HPDE6-E6E7 (cell line): ENCODE data around the gene TMEM37.
A peak's percentile ranks its signal among the peaks of the same experiment; 100 is the strongest.
"Not testable (repeated sequence)": the region's sequence is repeated elsewhere in the genome, so short reads cannot be mapped to it uniquely, and the experiment has no call there.

Source experiments
- DNase-seq: peaks from one replicate; pipeline ENCODE4 v3.0.0; 2011; ENCODE audit warnings: missing footprints; ENCODE audit errors: extremely low spot score

The TMEM37 gene, protein sequence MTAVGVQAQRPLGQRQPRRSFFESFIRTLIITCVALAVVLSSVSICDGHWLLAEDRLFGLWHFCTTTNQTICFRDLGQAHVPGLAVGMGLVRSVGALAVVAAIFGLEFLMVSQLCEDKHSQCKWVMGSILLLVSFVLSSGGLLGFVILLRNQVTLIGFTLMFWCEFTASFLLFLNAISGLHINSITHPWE

DNA sequence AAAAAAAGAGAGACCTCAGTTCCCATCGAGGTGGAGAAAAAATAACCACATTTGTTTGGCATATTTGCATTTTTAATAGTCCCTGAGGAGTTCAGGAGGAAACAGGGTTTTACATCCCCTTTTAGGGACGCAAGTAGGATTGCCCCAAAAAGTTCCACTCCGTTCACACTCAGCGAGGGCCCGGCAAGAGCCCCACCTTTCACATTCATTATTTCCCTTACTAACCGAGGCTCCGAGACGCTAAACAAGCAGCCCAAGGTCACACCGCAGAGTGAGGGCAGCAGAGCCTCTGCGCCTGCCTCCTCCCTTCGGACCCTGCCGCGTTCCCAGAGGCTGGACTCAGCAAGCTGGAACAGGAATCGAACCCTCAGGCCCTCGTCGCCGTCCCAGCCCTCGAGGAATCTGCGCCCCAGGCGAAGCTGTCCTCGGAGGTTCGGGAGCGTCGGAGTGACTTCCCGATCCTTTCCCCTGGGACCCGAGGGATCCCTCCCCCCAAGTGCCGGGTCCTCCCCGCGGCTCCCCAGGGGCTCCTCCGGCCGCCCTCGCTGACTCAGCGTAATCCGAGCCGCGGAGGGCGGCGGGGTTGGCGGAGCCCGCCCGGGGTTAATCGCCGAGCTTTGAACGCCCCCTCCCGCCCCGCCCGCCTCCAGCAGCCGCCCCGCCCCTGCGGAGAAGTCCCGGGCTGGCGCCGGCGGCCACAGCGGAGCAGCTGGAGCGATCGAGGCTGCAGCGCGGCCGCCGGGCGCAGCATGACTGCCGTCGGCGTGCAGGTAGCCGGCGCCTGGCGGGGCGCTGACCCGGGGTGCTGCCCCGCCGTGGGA lies at the start of gene TMEM37:
TSS of gene TMEM37 (plus strand) at position 700 of the 821 bp plus-strand sequence. CDS start at position 750, 50 bp downstream.
- DNase-seq = peak; percentile 69

GRCh38 chr2:119383410-119384140 lies 48.1 kb upstream of the TMEM37 start:
- no peak for DNase-seq

DNA sequence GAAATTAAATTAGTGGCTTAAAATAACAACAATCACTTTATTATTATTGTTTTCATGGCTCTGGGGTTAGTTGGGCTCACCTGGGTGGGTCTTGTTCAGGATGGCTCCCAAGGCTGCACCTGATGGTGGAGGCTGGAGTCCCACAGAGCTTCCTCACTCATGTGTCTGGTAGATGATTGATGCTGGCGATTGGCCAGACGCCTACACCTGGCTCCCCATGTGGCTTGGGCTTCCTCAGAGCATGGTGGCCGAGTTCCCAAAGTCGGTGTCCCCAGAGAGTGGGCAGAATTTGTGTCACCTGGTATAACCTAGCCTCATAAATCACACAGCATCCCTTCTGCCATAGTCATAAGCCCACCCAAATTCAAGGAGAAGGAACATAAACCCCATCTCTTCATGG lies 46.7 kb upstream of the TMEM37 start:
- no peak for DNase-seq

- DNase-seq = no peak
Observed at GRCh38 chr2:119385466-119385865, 46.2 kb upstream of the TMEM37 start.

DNA sequence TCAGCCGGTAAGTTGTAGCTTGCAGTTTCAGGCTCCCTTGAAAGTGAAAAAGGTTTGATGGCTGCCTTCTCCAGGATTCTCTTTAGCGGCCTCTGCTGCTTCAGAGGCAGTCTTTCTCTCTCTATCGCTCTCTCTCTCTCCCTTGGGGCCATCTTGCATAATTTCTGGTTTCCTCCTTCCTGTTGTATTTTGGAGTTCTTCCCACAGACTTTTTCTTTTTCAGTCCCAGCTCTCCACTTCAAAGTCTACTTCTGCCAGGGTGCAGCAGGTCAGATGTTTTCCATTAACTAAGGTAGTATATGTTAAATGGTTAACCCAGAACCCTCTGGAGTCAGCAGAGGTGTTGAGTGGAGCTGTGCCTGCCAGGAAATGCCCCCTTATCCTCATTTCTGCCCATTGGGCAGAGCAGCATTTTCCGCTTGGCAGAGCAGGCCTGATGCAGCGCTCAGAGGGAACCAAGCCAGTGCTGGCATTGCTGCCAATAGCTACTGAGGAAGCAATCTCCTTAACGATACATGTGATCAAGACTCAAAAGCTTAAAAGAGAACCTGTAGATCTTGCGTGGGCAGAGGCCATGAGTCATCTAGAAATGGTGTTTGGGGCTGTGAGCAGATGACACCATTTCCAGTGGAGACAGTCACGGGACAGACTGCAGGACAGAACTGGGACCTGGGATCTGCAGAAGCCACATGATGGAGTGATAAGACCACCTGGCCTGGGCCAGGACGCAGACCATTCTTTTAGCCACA lies 44.1 kb upstream of the TMEM37 start:
- DNase-seq = no peak

DNA sequence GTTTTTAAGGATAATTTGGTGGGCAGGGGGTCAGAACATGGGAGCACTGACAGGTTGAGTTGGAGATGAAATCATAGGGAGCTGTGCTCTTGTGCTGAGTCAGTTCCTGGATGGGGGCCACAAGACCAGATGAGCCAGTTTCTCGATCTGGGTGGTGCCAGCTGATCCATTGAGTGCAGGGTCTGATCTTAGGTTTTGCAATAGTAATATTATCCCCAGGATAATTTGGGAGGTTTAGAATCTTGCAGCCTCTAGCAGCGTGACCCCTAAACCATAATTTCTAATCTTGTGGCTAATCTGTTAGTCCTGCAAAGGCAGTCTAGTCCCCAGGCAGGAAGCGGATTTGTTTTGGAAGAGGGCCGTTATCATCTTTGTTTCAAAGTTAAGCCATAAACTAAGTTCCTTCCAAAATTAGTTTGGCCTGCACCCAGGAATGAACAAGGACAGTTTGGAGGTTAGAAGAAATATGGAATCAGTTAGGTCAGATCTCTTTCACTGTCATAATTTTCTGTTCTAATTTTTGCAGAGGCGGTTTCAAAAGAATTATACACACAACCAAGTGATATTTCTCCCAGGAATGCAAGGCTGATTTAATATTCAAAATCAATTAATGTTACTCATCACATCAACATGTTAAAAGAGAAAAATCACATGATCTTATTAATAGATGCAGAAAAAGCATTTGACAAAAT lies 41.9 kb upstream of the TMEM37 start:
- DNase-seq = no peak

DNA sequence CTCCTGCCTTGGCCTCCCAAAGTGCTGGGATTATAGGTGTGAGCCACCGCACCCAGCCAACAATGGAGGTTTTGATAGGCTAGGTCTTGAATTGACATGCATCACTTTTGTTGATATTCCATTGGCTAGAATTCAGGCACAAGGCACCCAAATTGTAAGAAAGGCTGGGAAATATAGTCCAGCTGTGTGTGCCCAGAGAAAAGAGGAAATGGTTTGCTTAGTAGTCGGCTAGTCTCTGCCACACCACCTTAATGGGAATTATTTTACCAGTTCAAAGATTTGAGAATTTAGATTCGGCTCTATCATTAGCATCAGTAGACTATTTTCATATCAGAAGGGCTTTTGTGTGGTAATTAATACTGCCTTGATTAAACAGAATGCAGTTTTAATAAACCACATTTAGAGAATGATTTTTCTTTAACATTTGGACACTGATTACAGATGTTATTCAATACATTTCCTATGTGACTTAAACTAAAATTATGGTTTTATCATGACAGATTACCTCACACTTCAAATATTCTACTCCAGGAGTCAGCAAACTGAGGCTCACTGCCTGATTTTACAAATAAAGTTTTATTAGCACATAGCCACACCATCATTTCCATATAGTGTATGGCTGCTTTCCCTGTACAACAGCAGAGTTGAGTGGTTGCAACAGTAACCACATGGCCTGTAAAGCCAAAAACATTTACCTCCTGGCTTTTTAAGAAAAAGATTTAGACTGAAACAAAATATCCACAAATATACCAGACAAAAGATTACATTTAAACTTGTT lies 37.5 kb upstream of the TMEM37 start:
- DNase-seq = no peak

GRCh38 chr2:119397196-119397595 lies 34.5 kb upstream of the TMEM37 start:
- DNase-seq = no peak

DNA sequence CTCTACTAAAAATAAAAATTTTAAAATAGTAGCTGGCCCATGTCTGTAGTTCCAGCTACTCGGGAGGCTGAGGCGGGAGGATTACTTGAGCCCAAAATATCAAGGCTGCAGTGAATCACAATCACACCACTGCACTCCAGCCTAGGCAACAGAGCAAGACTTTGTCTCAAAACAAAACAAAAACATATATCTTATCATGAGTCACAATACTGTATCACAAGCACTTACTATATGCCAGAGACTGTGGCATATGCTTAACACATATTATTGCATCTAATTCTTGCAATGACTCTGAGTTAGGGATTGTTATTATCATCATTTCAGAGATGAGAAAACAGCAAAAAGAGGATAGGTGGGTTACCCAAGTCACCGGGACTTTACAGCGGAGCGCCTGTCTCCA lies 29.5 kb upstream of the TMEM37 start:
- DNase-seq = no peak

DNA sequence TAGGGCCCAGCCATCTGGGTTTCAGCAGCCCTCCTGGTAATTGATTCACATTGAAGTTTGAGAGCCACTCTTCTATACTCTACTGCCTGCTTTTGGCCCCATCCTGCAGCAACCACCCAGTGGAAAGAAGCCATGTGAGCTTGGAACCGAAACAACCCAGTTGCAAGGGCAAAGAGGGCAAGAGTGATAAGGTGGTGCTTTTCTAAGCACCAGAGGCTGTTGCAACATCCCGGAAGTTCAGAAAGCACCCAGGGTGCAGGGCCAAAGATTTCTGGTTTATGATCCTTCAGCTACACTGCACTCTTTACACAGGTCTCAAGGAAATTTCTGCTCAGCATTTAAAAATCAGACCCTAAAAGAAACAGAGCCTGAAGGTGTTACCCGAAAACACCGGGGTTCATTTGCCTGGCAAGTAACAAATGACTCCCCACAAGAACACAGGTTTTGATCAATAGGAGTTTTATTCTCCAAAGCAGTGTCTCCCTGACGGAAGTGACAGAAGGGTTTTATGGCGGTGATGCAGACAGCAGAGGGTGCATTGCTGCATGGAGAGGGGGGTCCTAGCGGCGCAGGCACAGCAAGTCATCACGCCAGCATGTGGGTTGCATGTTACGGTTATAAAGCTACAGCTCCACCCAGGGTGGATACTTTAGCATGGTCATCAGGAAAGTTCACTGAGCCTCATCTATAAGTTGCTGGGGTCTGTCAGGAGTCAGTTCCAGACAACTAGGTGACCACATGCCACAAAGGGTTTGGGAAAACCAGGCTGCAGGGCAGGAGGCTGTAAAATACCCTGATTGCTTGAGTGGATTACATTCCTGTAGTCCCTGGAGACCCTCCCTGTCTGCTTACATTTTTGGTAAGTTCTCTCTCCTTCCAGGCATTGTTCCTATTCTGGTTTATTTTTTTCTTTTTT lies 28.8 kb upstream of the TMEM37 start:
- no peak for DNase-seq

GRCh38 chr2:119403618-119404017 lies 28.0 kb upstream of the TMEM37 start:
- DNase-seq = not testable (repeated sequence)

- no peak for DNase-seq
Observed at GRCh38 chr2:119405151-119405550, 26.5 kb upstream of the TMEM37 start.

DNA sequence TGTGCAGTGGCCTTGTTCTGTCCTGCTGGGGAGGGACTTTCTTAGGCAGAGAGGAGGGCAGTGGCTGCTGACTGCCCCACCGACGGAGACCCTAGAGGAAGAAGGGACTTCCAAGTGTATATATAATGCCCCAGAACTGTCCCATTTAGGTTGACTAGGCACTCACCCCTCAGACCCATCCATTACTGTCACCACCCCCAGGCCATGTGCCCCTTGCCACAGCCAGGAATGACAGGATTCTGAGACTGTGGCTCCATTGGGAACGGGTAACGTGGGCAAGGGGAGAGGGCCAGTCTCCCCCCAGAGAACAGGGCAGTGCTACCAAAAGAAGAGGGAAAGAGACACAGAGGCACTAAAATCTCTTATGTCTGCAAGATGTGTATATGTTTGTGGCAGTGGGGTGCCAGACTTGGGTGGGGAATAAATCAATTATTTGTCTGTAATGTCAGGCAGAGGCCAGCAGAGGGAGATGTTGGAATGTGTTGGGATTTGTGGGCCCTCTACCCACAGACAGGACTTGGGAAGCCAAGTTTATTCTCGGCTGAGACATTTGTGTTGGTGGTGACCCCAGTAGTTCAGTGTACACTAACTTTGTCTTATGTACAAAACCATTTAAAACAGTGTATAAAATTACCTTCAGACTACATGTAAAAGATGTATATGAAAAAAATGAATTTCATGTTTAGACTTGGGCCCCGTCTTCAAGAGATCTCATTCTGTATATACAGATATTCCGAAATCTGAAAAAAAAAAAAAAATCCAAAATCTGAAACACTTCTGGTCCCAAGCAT lies 24.0 kb upstream of the TMEM37 start:
- peak; percentile 60 for DNase-seq

DNA sequence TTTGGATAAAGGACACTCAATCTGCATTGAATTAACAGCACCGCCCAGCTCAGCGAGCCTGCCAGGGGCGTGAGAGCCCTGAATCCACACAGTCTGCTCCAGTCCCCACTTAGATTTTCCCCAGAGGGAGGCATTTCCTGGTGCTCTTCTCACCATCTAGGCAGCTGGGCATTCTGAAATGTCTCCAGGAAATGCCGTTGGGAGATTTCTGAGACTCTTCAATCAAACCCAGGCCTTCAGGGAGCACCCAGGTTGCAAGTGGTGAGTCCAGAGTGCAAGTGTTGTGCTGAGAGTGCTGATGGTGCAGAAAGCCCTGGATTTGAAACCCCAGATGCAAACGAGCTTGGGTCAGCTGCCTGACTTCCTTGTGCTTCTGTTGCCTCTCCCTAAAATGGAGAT lies 23.4 kb upstream of the TMEM37 start:
- DNase-seq = no peak

GRCh38 chr2:119409506-119409905 lies 22.1 kb upstream of the TMEM37 start:
- no peak for DNase-seq

DNA sequence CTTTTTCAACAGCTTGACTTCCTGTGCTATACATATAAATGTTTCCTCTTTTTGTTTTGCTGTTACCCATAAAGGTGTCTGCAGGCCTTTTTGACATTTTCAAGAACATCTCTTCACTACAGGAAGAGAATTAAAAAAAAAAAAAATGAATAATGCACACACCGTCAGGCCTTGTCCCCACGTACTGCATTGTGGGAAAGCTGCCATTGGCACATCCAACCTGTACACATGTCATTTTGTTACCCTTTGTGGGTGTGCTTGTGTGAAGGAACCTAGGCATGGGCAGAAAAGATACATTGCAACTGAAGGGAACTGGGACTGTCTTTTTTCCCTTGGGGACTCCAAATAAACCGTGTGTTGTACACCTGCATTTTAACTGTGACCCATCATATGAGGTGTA lies 16.8 kb upstream of the TMEM37 start:
- DNase-seq = no peak

DNA sequence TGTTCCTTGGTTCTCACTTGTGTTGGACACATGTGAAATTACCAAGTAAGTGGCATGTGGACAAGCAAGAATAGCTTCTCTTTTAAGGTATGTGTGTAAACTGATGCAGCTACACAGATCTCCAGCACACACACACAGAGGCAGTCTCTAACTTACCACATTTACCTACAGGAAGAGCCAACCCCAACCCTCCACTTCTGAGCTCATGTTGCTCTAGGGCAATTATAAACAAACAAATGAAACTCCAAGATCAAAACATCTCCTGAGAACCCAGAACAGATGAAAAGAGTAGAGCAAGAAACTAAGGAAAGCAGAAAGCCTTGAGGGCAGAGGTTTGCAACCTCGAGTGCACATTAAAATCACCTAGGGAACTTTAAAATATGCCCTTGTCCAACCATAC lies 16.0 kb upstream of the TMEM37 start:
- DNase-seq = no peak

GRCh38 chr2:119416299-119416923 lies 15.2 kb upstream of the TMEM37 start:
- DNase-seq = no peak
